Heart left ventricle (tissue), 13 donors: ENCODE measurements around the gene UBE2D1.

Source experiments
- POLR2A ChIP-seq, 2 donors: fragments of 450-650 bp; IDR thresholded peaks; one replicate each; pipeline ENCODE4 v1.6.1; 2017; ENCODE audit warnings: antibody characterized with exemption in 2 of 2, mild to moderate bottlenecking in 2 of 2, moderate library complexity in 2 of 2
- TF ChIP-seq, protein P1 (sequence below), 12 donors: fragments of 200-600 bp; sonication (generic) in 4 of 12; IDR thresholded peaks; one replicate each; pipeline versions ENCODE4 v1.5.0 to v1.8.0; 2018 to 2022; ENCODE audit warnings: antibody characterized with exemption in 12 of 12, mild to moderate bottlenecking in 5 of 12
- donor health status: ischemic (EF 13 %, LVEDD 7.1; RV severe dilation, severe dysfunction).
- donor health status: DM: no; HTN: yes; CAD: no.
- donor health status: DM: no; HTN: no; CAD: no.
- donor health status: ischemic (EF 25% LVEDD 6.9; RV normal size, moderate dysfunction).
- donor health status: ischemic (EF 25% LVEDD 5.7; RV mildly dilated, moderate dysfunction).
- donor health status: ischemic (EF 35%, LVEDD 5.7; RV mildly dilated, moderate dysfunction).
- donor health status: nonischemic (EF 11% LVEDD 7.7; RV severe dilation, severe dysfunction).
- donor health status: DM: yes; HTN: yes; CAD: no.
- donor health status: PGD.
- donor health status: ischemic (EF 29% LVEDD 5.4; RV normal size, mild dysfunction).
- donor health status: nonischemic (EF 23%, LVEDD 6.1; RV moderate dilation, normal function).

DNA sequence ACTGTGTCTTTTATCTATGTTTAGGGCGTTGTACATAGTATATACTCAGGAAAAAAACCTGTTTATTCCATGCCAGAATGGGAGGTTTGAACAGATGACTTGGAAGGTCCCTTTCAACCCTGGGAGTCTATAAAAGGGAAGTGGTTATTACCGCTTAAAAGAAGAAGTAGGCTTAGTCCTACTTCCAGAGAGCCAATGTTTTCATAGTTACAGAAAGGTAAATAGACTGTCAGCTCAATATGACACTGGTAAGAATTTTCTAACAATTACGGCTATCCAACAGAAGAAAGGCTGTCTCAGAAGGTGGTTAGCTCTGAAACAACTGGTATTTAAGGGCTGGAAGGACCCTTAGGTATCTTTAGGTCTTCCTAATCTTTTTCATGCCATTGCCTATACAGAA, 49.3 kb downstream of the UBE2D1 start:
- TF ChIP-seq, protein P1, sequence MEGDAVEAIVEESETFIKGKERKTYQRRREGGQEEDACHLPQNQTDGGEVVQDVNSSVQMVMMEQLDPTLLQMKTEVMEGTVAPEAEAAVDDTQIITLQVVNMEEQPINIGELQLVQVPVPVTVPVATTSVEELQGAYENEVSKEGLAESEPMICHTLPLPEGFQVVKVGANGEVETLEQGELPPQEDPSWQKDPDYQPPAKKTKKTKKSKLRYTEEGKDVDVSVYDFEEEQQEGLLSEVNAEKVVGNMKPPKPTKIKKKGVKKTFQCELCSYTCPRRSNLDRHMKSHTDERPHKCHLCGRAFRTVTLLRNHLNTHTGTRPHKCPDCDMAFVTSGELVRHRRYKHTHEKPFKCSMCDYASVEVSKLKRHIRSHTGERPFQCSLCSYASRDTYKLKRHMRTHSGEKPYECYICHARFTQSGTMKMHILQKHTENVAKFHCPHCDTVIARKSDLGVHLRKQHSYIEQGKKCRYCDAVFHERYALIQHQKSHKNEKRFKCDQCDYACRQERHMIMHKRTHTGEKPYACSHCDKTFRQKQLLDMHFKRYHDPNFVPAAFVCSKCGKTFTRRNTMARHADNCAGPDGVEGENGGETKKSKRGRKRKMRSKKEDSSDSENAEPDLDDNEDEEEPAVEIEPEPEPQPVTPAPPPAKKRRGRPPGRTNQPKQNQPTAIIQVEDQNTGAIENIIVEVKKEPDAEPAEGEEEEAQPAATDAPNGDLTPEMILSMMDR (IDR thresholded peaks at IDR 0.05), result no peak
- no peak for TF ChIP-seq POLR2A (IDR thresholded peaks at IDR 0.05)
